Kidney (tissue), 14 donors: ENCODE results near the gene LTC4S. TPM values are rescaled to one million over a fixed set of nuclear protein-coding genes. Genes with fewer than 3 reads are reported as not detected.

Experiments
- DNase-seq, 5 donors: peaks; one replicate each; pipeline ENCODE4 v3.0.0-alpha.2; 2013 to 2020
- FAIRE-seq: peaks from 2 replicates; lab custom pipeline; 2012; peaks lifted over from hg19 to GRCh38; lab: Jason Lieb, UNC
- H3K27ac ChIP-seq, 2 donors: one replicate each; pipeline ENCODE4 v1.7.0; 2013; ENCODE audit warnings: low read depth in 2 of 2, low read length in 2 of 2, inconsistent platforms in 1 of 2
- H3K27me3 ChIP-seq: one replicate; pipeline ENCODE4 v1.7.1; 2013; ENCODE audit warnings: low read length, inconsistent platforms; ENCODE audit not compliant: control insufficient read depth, insufficient read depth
- H3K36me3 ChIP-seq, 3 donors: one replicate each; pipeline versions ENCODE4 v1.7.0 to v1.7.1; 2013; ENCODE audit warnings: low read length in 3 of 3, control low read depth in 1 of 3, inconsistent platforms in 1 of 3; ENCODE audit not compliant: insufficient read depth in 3 of 3, control insufficient read depth in 2 of 3
- H3K4me1 ChIP-seq, 3 donors: one replicate each; pipeline versions ENCODE4 v1.7.0 to v1.7.1; 2013; ENCODE audit warnings: low read length in 3 of 3, inconsistent platforms in 1 of 3, low read depth in 1 of 3; ENCODE audit not compliant: control insufficient read depth in 2 of 3, insufficient read depth in 2 of 3
- H3K4me3 ChIP-seq, 3 donors: one replicate each; pipeline versions ENCODE4 v1.7.0 to v1.8.1; 2013; ENCODE audit warnings: low read length in 3 of 3, control low read depth in 1 of 3, inconsistent platforms in 1 of 3
- H3K9ac ChIP-seq, 3 donors: one replicate each; pipeline versions ENCODE4 v1.7.0 to v1.7.1; 2013; ENCODE audit warnings: low read length in 3 of 3, control low read depth in 1 of 3, inconsistent platforms in 1 of 3
- H3K9me3 ChIP-seq, 3 donors: one replicate each; pipeline versions ENCODE4 v1.7.0 to v1.7.1; 2013; ENCODE audit warnings: low read length in 3 of 3, control low read depth in 1 of 3, inconsistent platforms in 1 of 3; ENCODE audit not compliant: control insufficient read depth in 2 of 3, insufficient read depth in 1 of 3
- CTCF ChIP-seq: IDR thresholded peaks from 3 replicates; pipeline ENCODE4 v1.5.1; 2012; ENCODE audit warnings: mild to moderate bottlenecking, moderate library complexity, borderline replicate concordance; ENCODE audit not compliant: insufficient read depth; ENCODE audit errors: extremely low read depth
- intact Hi-C: fragments of 100-400 bp; cut with DNase I; formaldehyde crosslinking; loops from one replicate; pipeline ENCODE4 v1.11.1; 2022
- polyA plus RNA-seq: library from polyadenylated mRNA; stranded (reverse); fragments of 350-450 nt; fragmentation: Illumina TruSeq; extraction: RNeasy Lipid Tissue Mini Kit (QIAGEN cat#74804); gene quantifications from one replicate; pipeline ENCODE4 v1.2.3, GENCODE V29; 2014; ENCODE audit warnings: low read depth, low replicate concordance; ENCODE audit not compliant: insufficient read depth
- total RNA-seq: library from RNA; stranded (reverse); fragmentation: NEBNext Ultra II Directional; extraction: Animal tissue kit (Norgen Biotek cat#: 25700); gene quantifications from one replicate; pipeline ENCODE4 v1.2.1, GENCODE V29; 2021
- donor health status: control.
- donor health status: control.
- donor health status: control.
- donor health status: control.
- donor health status: control.
- donor health status: DM: yes; HTN: yes; CAD: no.
- donor health status: Normal renal cell carcinoma (clear cell type).

LTC4S gene
- total and polyA plus RNA-seq, 2 donors from 2014 or later = 20.1 to 30.6 TPM

- FAIRE-seq (no peak), DNase-seq (no peak)
- H3K27me3 ChIP-seq = no peaks in the 10 kb centered on the region
- no peak for TF ChIP-seq CTCF
- peak overlapping the region; percentile 59 to 99 (median 85) for H3K9ac ChIP-seq
- H3K4me1 ChIP-seq = peaks cover 0 to 54% (median 53%) of the 10 kb centered on the region in 3 donors
- no peaks in the 10 kb centered on the region for H3K9me3 ChIP-seq
- peak overlapping the region; percentile 77 to 93 (median 84) for H3K4me3 ChIP-seq
- intact Hi-C loops = no loop called here
- peaks cover 3 to 36% (median 21%) of the 10 kb centered on the region in 3 donors for H3K36me3 ChIP-seq
- H3K27ac ChIP-seq = peak overlapping the region; percentile 99 to 100
These were observed 28.3 kb downstream of the LTC4S start for GRCh38 chr5:179822059-179822432.

- intact Hi-C loops = no loop called here
- no peak for FAIRE-seq
- peaks cover 3 to 40% (median 21%) of the 10 kb centered on the region in 3 donors for H3K36me3 ChIP-seq
These were observed 28.7 kb downstream of the LTC4S start for GRCh38 chr5:179822444-179822990.

GRCh38 chr5:179823937-179824744 lies 30.4 kb downstream of the LTC4S start:
- Histone ChIP-seq H3K27me3 (no peaks in the 10 kb centered on the region), H3K4me1 (peaks cover 0 to 55% (median 45%) of the 10 kb centered on the region in 3 donors), H3K9ac (peak overlapping the region in 1 of 3 donors; percentile 18), H3K4me3 (peak overlapping the region in 1 of 3 donors; percentile 18), H3K9me3 (no peaks in the 10 kb centered on the region), H3K27ac (peak overlapping the region in 1 of 2 donors; percentile 32), H3K36me3 (peaks cover 5 to 52% (median 27%) of the 10 kb centered on the region in 3 donors)
- no peak for TF ChIP-seq CTCF
- no peak for FAIRE-seq
- DNase-seq = peak in 1 of 5 donors; percentile 71
- intact Hi-C loops = no loop called here

More at GRCh38 chr5:179822444-179822990, 28.7 kb downstream of the LTC4S start:
- Histone ChIP-seq H3K4me3 (peak overlapping the region in 2 of 3 donors; percentile 77 to 84), H3K9me3 (no peaks in the 10 kb centered on the region), H3K9ac (peak overlapping the region in 1 of 3 donors; percentile 99), H3K27me3 (no peaks in the 10 kb centered on the region), H3K4me1 (peaks cover 0 to 54% (median 53%) of the 10 kb centered on the region in 3 donors), H3K27ac (peak overlapping the region; percentile 25 to 100)
- peak; percentile 2 for TF ChIP-seq CTCF
- peak in 1 of 5 donors; percentile 76 for DNase-seq
